Stimulated activated CD8-positive, alpha-beta memory T cell treated with anti-CD3 and anti-CD28 coated beads, Interleukin-15, amount 100 ng/mL, for 24 hours (primary cell): Measurements from ENCODE around the gene CACNA1B.
"Not testable (repeated sequence)": the region's sequence is repeated elsewhere in the genome, so short reads cannot be mapped to it uniquely, and the experiment has no call there.

Source experiments
- DNase-seq: peaks from one replicate; pipeline ENCODE4 v3.0.0-alpha.2; 2020; ENCODE audit warnings: low read depth

CACNA1B gene

GRCh38 chr9:137889966-137890365 lies 12.4 kb downstream of the CACNA1B start:
- not testable (repeated sequence) for DNase-seq

- not testable (repeated sequence) for DNase-seq
These were observed 13.4 kb downstream of the CACNA1B start for GRCh38 chr9:137890768-137891587.

GRCh38 chr9:137891588-137892423 lies 14.2 kb downstream of the CACNA1B start:
- DNase-seq: no peak

- DNase-seq: no peak
These were observed 15.0 kb downstream of the CACNA1B start for GRCh38 chr9:137892424-137893191.

GRCh38 chr9:137893670-137894069 lies 16.1 kb downstream of the CACNA1B start:
- DNase-seq: no peak

GRCh38 chr9:137899551-137900360 lies 22.2 kb downstream of the CACNA1B start:
- DNase-seq: no peak

- no peak for DNase-seq
These were observed 23.2 kb downstream of the CACNA1B start for GRCh38 chr9:137900584-137901310.

- no peak for DNase-seq
These were observed 25.1 kb downstream of the CACNA1B start for GRCh38 chr9:137902646-137903045.

GRCh38 chr9:137905740-137906139 lies 28.2 kb downstream of the CACNA1B start:
- DNase-seq: no peak

- no peak for DNase-seq
These were observed 30.2 kb downstream of the CACNA1B start for GRCh38 chr9:137907776-137908175.

GRCh38 chr9:137912671-137913070 lies 35.1 kb downstream of the CACNA1B start:
- no peak for DNase-seq

- no peak for DNase-seq
These were observed 35.5 kb downstream of the CACNA1B start for GRCh38 chr9:137913132-137913531.

GRCh38 chr9:137913771-137914767 lies 36.5 kb downstream of the CACNA1B start:
- DNase-seq: no peak

- no peak for DNase-seq
These were observed 39.0 kb downstream of the CACNA1B start for GRCh38 chr9:137916540-137916939.

- no peak for DNase-seq
These were observed 39.5 kb downstream of the CACNA1B start for GRCh38 chr9:137917116-137917515.

GRCh38 chr9:137917795-137918194 lies 40.2 kb downstream of the CACNA1B start:
- DNase-seq: no peak

- DNase-seq: no peak
These were observed 40.9 kb downstream of the CACNA1B start for GRCh38 chr9:137918331-137919094.

GRCh38 chr9:137919095-137919465 lies 41.5 kb downstream of the CACNA1B start:
- no peak for DNase-seq

GRCh38 chr9:137919649-137920141 lies 42.1 kb downstream of the CACNA1B start:
- DNase-seq: no peak
